Globus pallidus (tissue), 1 donor: ENCODE data around the gene LIX1L.

ENCODE experiments used
- DNase-seq: peaks from one replicate; pipeline ENCODE4 v3.0.0-alpha.2; 2015; ENCODE audit warnings: low spot score

Gene LIX1L

GRCh38 chr1:145893306-145894055 lies 64.3 kb downstream of the LIX1L start:
- DNase-seq = no peak

GRCh38 chr1:145892486-145893087 lies 65.2 kb downstream of the LIX1L start:
- no peak for DNase-seq

GRCh38 chr1:145891587-145892485 lies 66.0 kb downstream of the LIX1L start:
- peak; percentile 88 for DNase-seq

DNA sequence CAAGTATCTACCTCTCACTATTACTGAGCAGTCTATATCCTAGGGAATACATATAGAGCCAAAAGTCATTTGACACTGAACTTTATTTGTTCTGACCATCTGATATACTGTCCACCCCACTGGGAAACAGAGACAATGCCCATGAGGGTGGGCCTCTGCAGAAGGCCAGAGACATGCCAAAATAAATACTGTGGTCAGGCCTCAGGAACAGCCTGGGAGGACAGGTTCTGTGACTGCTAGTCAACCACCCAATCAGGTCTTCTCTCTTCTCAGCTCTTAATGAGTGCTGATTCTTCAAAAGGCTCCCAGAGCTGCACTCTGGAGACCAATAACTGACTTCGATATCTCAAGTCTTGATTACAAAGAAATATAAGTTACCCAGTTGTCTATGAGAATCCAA lies 66.7 kb downstream of the LIX1L start:
- no peak for DNase-seq

DNA sequence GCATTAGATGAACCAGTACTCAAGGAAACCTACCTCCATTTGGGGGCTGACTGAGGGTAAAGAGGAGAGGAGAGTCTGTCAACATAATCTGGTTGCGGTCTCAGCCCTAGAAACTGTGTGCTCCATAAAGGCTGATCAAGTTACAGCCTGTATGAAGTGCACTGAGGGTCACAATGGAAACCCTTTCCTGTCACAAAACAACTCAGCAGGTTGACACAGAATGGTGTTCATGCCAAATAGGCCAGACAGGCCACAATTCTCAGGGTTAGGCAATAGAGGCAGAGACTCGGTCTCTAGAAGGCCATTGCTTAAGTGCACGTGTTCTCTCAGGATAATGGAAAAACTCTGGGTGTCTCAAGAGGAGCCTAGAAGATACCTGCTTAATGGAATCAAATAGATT lies 68.1 kb downstream of the LIX1L start:
- no peak for DNase-seq

DNA sequence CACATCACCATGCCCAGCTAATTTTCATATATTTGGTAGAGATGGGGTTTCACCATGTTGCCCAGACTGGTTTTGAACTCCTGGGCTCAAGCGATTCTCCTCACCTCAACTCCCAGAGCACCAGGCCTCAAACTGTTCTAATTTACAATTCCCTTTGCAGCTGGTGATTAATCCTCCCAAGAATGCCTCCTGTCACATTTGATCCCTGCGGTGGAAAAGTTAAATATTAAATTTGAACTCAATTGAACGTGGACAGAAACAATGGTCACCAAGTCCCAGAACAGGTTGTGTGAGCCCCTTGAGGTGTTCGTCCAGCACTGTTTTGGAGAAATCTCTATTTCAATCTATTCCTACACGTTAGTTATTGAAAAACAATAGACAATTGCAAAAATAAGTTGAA lies 70.2 kb downstream of the LIX1L start:
- DNase-seq = no peak

DNA sequence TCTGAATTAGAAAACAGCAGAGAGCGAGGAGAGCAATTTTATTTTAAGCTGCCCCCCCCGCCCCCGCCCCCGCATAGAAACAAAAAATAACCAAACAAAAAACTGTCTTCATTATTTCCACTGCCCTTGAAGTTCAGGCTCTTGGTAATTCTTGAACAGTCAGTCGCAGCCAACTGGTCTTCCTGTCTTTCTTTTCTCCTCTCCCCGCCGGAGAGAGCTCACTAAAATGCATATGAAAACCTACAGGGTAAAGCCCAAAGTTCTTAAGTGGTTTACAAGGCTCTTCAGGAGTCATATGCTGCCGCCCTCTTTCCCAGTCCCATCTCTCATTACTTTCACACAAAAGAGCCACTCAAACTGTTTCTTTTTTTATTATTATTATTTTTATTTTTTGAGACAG lies 71.0 kb downstream of the LIX1L start:
- DNase-seq = no peak

DNA sequence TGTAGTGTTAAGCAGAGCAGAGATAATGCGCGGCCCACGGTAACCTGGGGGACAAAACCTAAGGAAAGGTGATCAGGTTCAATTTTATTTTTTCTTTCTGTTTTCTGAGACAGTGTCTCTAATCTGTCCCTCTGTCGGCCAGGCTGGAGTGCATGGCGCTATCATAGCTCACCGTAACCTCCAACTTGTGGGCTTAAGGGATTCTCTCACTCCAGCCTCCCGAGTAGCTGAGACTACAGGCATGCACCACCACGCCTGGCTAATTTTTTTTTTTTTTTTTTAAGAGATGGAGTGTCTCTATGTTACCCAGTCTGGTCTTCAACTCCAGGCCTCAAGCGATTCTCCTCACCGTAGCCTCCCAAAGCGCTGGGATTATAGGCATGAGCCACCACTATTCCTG lies 71.4 kb downstream of the LIX1L start:
- DNase-seq = no peak

- peak; percentile 77 for DNase-seq
Observed at GRCh38 chr1:145885738-145886287, 72.0 kb downstream of the LIX1L start, which contains the start of gene ANKRD35. ANKRD35 (minus strand) TSS chr1:145885866; CDS start chr1:145885758, 108 bp downstream.

GRCh38 chr1:145884675-145885074 lies 73.1 kb downstream of the LIX1L start:
- DNase-seq = no peak
